Neural crest cell (in vitro differentiated cells): ENCODE data around the gene C10orf95. TPM values are rescaled to one million over a fixed set of nuclear protein-coding genes. Genes with fewer than 3 reads are reported as not detected.
A peak's percentile ranks its signal among the peaks of the same experiment; 100 is the strongest.

Source experiments
- DNase-seq: peaks from one replicate; pipeline ENCODE4 v3.0.0; 2021; ENCODE audit warnings: low read depth, mixed read lengths, low spot score
- H3K27ac Mint-ChIP-seq: one replicate; pipeline ENCODE4 v1.8.0; 2021; ENCODE audit warnings: mild to moderate bottlenecking, mixed read lengths; ENCODE audit not compliant: unreplicated experiment
- H3K27me3 Mint-ChIP-seq: 2 replicates; pipeline ENCODE4 v1.8.0; 2021; ENCODE audit warnings: low read depth, mild to moderate bottlenecking, mixed read lengths
- H3K36me3 Mint-ChIP-seq: 2 replicates; pipeline ENCODE4 v1.8.0; 2021; ENCODE audit warnings: low read depth, mild to moderate bottlenecking, mixed read lengths
- H3K4me1 Mint-ChIP-seq: 2 replicates; pipeline ENCODE4 v1.8.0; 2021; ENCODE audit warnings: mixed read lengths
- H3K4me3 Mint-ChIP-seq: one replicate; pipeline ENCODE4 v1.8.0; 2021; ENCODE audit warnings: mild to moderate bottlenecking, mixed read lengths
- H3K9me3 Mint-ChIP-seq: 2 replicates; pipeline ENCODE4 v1.8.0; 2021; ENCODE audit warnings: mixed read lengths
- total RNA-seq: library from RNA; stranded (reverse); gene quantifications from 2 replicates; pipeline ENCODE4 v1.2.1, GENCODE V29; 2021
- TF ChIP-seq, protein P1 (sequence below): fragments of 200-600 bp; sonication (generic); conservative IDR thresholded peaks from 2 replicates; pipeline ENCODE4 v1.5.0; 2021; ENCODE audit warnings: antibody characterized with exemption, mild to moderate bottlenecking

The C10orf95 gene
- total RNA-seq, 1 donor from 2014 or later = 0.21 TPM

DNA sequence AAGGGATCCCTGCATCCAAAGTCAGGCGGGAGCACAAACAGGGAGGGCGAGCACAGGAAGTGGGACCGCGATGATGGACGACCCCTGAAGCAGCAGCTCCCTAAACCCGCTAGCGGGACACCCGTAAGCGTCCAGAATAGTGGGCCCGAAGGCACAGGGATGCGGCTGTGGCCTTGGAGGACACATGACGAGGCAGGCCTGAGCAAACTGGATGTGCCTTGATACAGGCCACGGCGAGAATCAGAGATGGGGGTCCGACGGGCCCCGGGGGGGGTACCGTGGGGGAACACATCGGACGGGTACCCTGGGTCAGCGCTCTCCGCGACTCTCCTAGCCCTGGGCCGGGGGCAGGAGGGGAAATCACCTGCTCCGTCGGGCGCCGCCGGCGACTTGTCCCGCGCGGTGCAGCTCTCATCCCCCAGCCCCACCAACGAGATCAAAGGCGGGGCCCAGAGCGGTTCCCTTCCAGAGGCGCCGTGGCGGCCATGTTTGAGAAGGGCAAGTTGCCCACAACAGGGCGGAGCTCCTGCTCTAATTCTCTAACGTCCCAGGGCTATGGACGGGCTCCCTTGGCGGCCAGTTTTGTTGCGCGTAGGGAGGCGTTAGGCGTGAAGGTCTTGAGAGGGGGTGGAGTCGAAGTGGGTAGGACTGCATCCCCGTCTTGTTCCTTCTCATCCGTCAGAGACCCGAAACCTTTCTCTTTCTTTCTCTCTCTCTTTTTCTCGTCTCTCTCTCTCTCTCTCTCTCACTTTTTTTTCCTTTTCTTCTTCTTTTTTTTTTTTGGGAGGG, 19.0 kb downstream of the C10orf95 start, which contains the start of gene CUEDC2:
Gene CUEDC2 (minus strand): TSS at position 413 of the 789 bp plus-strand sequence. CDS start 7,386 bp downstream, outside the sequence.
- DNase-seq = peak; percentile 98
- H3K27me3 Mint-ChIP-seq = peaks cover 11% of the 10 kb centered on the region
- TF ChIP-seq, protein P1, sequence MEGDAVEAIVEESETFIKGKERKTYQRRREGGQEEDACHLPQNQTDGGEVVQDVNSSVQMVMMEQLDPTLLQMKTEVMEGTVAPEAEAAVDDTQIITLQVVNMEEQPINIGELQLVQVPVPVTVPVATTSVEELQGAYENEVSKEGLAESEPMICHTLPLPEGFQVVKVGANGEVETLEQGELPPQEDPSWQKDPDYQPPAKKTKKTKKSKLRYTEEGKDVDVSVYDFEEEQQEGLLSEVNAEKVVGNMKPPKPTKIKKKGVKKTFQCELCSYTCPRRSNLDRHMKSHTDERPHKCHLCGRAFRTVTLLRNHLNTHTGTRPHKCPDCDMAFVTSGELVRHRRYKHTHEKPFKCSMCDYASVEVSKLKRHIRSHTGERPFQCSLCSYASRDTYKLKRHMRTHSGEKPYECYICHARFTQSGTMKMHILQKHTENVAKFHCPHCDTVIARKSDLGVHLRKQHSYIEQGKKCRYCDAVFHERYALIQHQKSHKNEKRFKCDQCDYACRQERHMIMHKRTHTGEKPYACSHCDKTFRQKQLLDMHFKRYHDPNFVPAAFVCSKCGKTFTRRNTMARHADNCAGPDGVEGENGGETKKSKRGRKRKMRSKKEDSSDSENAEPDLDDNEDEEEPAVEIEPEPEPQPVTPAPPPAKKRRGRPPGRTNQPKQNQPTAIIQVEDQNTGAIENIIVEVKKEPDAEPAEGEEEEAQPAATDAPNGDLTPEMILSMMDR = no peak
- H3K27ac Mint-ChIP-seq = peak within 1 kb of the TSS; percentile 91
- peak within 1 kb of the TSS; percentile 96 for H3K4me3 Mint-ChIP-seq
- no peaks in the 10 kb centered on the region for H3K9me3 Mint-ChIP-seq
- H3K4me1 Mint-ChIP-seq = peaks cover 58% of the 10 kb centered on the region
- H3K36me3 Mint-ChIP-seq = no peaks in the 10 kb centered on the region

DNA sequence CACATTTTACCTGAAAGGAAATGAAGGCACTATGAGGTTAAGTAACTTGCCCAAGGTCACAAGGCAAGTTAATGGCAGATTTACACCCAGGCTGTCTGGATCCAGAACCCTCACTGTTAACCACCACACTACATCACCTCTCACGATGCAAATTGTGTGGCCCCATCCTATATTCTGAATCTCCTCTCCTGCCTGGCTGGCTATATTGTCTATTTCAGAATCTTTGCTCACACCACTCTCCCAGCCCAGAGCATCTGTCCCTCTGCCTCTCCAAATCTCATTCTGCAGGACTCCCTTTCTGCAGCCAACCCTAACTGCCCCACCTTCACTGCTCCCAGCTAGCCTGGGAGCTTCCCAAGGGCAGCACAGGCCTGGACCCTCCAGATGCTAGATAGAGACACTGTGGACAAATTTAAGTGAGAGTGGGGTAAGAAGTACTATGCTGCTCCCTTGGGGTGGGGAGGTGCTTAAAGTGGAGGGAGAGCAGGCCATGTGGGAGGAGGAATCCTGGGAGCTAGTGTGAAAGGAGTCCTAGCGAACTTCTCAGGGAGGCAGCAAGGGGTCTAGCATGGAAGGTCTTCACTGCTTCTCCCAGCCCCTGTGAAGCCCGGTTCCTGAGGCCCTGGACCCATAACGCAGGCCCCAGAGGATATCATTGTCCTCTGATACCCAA, 19.8 kb downstream of the C10orf95 start:
- H3K27ac Mint-ChIP-seq = peak overlapping the region; percentile 91
- TF ChIP-seq, protein P1 = no peak
- no peaks in the 10 kb centered on the region for H3K9me3 Mint-ChIP-seq
- DNase-seq = no peak
- no peaks in the 10 kb centered on the region for H3K36me3 Mint-ChIP-seq
- H3K27me3 Mint-ChIP-seq = peaks cover 11% of the 10 kb centered on the region
- H3K4me1 Mint-ChIP-seq = peaks cover 61% of the 10 kb centered on the region
- H3K4me3 Mint-ChIP-seq = peak overlapping the region; percentile 96

DNA sequence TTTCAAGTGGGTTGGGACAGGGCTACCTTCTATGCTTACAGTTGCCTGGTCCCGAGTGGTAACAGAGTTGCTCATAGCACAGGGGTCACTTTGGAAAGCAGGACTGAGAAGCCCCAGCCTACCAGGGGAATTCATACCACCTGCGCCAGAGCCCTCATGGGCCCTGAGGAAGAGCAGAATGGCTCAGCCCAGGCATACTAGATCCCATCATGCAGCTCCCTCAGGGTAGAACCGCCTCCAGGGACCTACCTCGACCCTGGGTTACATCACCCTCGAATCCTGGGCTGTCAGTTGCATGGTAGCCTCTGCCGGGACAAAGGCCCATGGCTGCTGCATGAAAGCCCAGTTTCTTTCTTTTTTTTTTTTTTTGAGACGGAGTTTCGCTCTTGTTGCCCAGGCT, 21.9 kb downstream of the C10orf95 start:
- Mint-ChIP-seq H3K27me3 (peaks cover 5% of the 10 kb centered on the region), H3K4me1 (peaks cover 62% of the 10 kb centered on the region), H3K27ac (no peak overlapping the region), H3K4me3 (no peak overlapping the region), H3K9me3 (no peaks in the 10 kb centered on the region), H3K36me3 (peaks cover 2% of the 10 kb centered on the region)
- no peak for DNase-seq
- TF ChIP-seq, protein P1 = no peak

DNA sequence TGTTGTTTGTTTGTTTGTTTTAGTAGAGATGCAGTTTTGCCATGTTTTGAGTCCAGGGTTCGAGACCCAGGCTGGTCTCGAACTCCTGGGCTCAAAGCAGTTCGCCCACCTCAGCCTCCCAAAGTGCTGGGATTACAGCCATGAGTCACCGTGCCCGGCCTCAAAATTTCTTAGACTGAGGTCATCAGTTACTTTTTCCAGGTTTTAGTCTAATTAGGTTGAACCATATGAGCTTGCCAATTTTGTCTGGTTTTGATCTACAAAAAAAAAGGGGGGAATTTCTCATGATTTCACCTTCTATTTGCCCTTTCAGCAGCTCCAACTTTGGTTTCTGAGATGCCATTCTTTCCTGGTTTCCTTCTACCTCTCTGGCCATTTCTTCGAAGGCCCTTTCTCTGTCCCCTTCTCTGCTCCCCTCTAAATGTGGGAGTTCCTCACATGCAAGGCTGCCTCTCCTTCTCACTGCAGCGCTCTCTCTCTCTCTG, 24.5 kb downstream of the C10orf95 start:
- Mint-ChIP-seq H3K36me3 (peaks cover 2% of the 10 kb centered on the region), H3K9me3 (no peaks in the 10 kb centered on the region), H3K4me1 (peaks cover 60% of the 10 kb centered on the region), H3K27me3 (no peaks in the 10 kb centered on the region), H3K4me3 (peak overlapping the region; percentile 75), H3K27ac (peak overlapping the region; percentile 76)
- DNase-seq = no peak
- TF ChIP-seq, protein P1 = no peak

DNA sequence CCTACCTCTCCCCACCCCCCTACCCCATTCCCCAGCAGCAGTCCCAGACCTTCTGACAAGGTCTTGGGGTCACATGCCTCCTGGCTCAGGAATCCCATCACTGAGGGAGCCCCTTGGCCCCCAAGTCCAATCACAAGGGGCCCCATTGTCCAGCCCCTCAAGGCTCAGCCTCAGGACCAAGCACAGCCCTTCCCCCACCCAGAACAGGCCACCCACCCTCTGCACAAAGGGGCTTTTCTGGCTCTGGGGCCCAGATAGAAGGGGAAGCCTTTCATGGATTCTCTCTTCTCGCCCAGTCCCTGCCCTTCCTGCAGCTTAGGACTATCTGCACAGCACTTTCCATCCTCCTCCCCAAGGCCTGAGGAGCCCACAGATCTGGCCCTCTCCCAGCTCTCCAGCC, 25.9 kb downstream of the C10orf95 start:
- DNase-seq = peak; percentile 54
- Mint-ChIP-seq H3K36me3 (peaks cover 2% of the 10 kb centered on the region), H3K27ac (peak overlapping the region; percentile 94), H3K4me1 (peaks cover 60% of the 10 kb centered on the region), H3K9me3 (no peaks in the 10 kb centered on the region), H3K27me3 (peaks cover 6% of the 10 kb centered on the region), H3K4me3 (peak overlapping the region; percentile 74)
- TF ChIP-seq, protein P1 = no peak
